Ovary (tissue), 3 donors: ENCODE data around the gene TAS2R30.

Experiments
- CTCF ChIP-seq, 3 donors: fragments of 450-650 bp in 2 of 3; fragments of 200-600 bp in 1 of 3; IDR thresholded peaks; one replicate each; pipeline versions ENCODE4 v1.5.1 to v1.8.0; 2016 to 2022; ENCODE audit warnings: antibody characterized with exemption in 3 of 3, mild to moderate bottlenecking in 1 of 3
- EP300 ChIP-seq: sonication (generic); formaldehyde crosslinking; IDR thresholded peaks from one replicate; pipeline ENCODE4 v1.6.1; 2017; ENCODE audit warnings: antibody characterized with exemption
- POLR2A ChIP-seq: fragments of 450-650 bp; IDR thresholded peaks from one replicate; pipeline ENCODE4 v1.6.1; 2017; ENCODE audit warnings: antibody characterized with exemption, mild to moderate bottlenecking, moderate library complexity
- donor health status: DM: no; HTN: no; CAD: no.

DNA sequence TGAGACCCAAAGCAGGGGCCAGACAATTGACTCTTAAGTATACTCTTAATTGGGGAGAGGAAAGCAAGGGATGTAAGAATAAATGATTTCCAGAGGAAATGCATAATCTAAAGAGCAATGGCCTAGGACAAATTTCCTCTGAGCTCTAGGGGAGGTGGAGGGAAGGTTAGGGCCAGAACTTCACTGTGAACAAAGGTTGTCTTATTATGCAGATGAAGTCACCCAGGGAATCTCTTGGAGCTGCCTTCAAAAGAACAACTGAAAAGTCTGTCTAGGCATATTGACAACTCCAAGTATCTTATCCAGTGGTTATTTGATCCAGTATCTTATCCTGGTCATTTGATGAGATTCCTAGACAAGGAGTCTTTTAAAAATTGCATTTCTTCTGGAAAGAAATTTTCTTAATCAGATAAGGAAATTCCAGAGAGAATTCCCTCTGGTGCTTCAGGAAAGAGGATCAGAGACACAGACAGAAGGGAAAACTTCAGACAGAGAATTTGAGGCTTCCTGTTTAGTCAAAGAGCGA lies 20.0 kb upstream of the TAS2R30 start:
- TF ChIP-seq CTCF (IDR thresholded peaks at IDR 0.05) (no peak), POLR2A (no peak), EP300 (no peak)
